ENCODE data around the gene C1QTNF12. TPM values are rescaled to one million over a fixed set of nuclear protein-coding genes. Genes with fewer than 3 reads are reported as not detected.

C1QTNF12 gene
- polyA plus RNA-seq, 1 donor from 2014 or later = 0.74 TPM

DNA sequence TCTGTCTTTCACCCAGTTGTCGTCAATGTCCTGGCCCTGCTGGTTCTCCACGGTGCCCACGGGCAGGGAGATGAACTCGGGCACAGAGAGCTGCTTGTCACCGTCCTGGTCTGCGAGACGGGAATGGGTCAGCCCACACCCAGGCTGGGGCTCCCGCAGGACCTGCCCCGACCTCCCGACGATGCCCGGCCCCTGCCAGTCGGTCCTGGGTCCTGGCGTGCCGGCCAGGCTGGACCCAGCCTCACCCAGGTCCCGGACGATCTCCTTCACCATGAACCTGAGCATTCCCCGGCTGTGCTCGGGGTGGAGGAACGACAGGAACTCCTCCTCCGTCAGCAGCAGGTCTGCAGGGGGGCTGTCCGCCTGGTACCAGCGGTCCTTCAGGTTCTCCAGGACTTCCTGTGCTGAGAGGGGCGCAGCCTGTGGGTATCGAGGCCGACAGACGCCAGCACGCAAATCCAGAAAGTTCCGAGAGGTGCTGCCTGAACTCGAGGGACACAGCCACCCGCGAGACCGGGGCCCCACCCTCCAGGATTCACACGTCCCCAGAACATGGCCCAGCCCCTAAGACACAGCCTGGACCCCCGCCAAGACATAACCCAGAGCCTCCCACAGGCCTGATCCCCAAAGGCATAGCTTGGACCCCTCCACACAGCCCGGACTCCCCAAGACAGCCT lies 27.9 kb downstream of the C1QTNF12 start:
- no peak overlapping the region for H3K27ac ChIP-seq (ENCODE audit: low read length)
- H4K20me1 ChIP-seq (ENCODE audit: insufficient read depth) = no peaks in the 10 kb centered on the region
- no peaks in the 10 kb centered on the region for H3K36me3 ChIP-seq (ENCODE audit: insufficient read depth, low read length)

DNA sequence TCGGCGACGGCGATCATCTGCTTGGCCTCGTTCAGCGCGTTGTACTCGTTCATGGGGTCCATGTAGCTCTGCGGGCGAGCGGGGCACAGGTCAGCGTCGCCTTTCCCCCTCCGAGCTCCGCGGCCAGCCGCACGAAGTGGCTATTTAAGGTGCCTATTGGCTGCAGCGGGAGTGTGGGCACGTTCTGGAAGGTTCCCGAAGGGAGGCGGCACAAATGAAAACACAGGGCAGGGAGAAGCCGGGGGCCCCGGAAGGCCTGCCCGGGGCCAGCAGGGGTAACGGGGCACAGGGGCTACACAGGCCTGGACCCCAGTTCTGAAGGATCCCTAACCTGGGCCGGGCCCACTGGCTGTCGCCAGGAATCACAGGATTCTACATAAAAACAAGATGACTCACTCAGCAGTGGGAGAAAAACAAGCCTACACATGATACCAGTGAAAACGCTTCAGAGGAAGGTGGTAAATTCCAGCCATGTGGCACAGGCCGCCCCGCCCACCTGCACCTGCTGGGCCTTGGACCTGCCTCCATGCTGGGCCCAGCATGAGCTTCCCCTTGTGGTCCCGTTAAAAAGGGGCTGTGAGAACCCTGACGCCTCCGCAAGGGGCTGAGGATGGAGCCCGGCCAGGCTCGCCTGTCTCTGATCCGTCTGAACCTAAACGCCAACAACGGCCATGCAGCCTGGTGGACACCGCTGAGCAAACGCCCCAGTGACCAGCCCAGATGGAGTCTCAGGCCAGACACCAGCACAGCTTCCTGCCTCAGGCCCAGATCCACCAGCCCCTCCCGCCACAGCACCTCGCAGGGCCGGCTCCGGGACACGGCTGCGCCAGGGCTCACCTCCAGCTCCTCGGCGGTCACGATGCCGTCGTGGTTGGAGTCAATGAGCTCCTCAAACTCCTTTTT lies 28.6 kb downstream of the C1QTNF12 start:
- H3F3A ChIP-seq (ENCODE audit: insufficient read depth, low read length, poor library complexity, severe bottlenecking) = no peaks in the 10 kb centered on the region
- no peak overlapping the region for H3K9ac ChIP-seq (ENCODE audit: low read length)
- no peaks in the 10 kb centered on the region for H3K79me2 ChIP-seq (replicated peaks; ENCODE audit: insufficient read depth, low read length)
- no peak overlapping the region for H3K27ac ChIP-seq (ENCODE audit: low read length)
- no peaks in the 10 kb centered on the region for H3K36me3 ChIP-seq (ENCODE audit: insufficient read depth, low read length)
- H3K4me2 ChIP-seq (ENCODE audit: low read length) = no peak overlapping the region
- H4K20me1 ChIP-seq (ENCODE audit: insufficient read depth) = no peaks in the 10 kb centered on the region
- no peaks in the 10 kb centered on the region for H3K9me2 ChIP-seq (ENCODE audit: insufficient read depth, low read length)
- H3K9me3 ChIP-seq (ENCODE audit: low read length) = no peaks in the 10 kb centered on the region
- no peak overlapping the region for H2AFZ ChIP-seq (ENCODE audit: low read depth, low read length)
- no peak overlapping the region for H3K4me3 ChIP-seq (ENCODE audit: low read length)
- no peaks in the 10 kb centered on the region for H3K27me3 ChIP-seq (ENCODE audit: insufficient read depth, low read depth, low read length)
- TF ChIP-seq EP300 (conservative IDR thresholded peaks at IDR 0.05; ENCODE audit: poor library complexity, severe bottlenecking) = no peak
- TF ChIP-seq EZH2 (IDR thresholded peaks at IDR 0.05; ENCODE audit: borderline replicate concordance, insufficient read depth, low read length, poor library complexity, severe bottlenecking) = no peak
- TF ChIP-seq TAF1 (IDR thresholded peaks at IDR 0.05; ENCODE audit: low read depth) = no peak
- TF ChIP-seq RAD21 (conservative IDR thresholded peaks at IDR 0.05) = no peak
- no peak for TF ChIP-seq SMC3 (conservative IDR thresholded peaks at IDR 0.05; ENCODE audit: poor library complexity)
- TF ChIP-seq, protein P1, sequence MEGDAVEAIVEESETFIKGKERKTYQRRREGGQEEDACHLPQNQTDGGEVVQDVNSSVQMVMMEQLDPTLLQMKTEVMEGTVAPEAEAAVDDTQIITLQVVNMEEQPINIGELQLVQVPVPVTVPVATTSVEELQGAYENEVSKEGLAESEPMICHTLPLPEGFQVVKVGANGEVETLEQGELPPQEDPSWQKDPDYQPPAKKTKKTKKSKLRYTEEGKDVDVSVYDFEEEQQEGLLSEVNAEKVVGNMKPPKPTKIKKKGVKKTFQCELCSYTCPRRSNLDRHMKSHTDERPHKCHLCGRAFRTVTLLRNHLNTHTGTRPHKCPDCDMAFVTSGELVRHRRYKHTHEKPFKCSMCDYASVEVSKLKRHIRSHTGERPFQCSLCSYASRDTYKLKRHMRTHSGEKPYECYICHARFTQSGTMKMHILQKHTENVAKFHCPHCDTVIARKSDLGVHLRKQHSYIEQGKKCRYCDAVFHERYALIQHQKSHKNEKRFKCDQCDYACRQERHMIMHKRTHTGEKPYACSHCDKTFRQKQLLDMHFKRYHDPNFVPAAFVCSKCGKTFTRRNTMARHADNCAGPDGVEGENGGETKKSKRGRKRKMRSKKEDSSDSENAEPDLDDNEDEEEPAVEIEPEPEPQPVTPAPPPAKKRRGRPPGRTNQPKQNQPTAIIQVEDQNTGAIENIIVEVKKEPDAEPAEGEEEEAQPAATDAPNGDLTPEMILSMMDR (IDR thresholded peaks at IDR 0.05; ENCODE audit: poor library complexity, severe bottlenecking) = no peak
- TF ChIP-seq, protein P2, sequence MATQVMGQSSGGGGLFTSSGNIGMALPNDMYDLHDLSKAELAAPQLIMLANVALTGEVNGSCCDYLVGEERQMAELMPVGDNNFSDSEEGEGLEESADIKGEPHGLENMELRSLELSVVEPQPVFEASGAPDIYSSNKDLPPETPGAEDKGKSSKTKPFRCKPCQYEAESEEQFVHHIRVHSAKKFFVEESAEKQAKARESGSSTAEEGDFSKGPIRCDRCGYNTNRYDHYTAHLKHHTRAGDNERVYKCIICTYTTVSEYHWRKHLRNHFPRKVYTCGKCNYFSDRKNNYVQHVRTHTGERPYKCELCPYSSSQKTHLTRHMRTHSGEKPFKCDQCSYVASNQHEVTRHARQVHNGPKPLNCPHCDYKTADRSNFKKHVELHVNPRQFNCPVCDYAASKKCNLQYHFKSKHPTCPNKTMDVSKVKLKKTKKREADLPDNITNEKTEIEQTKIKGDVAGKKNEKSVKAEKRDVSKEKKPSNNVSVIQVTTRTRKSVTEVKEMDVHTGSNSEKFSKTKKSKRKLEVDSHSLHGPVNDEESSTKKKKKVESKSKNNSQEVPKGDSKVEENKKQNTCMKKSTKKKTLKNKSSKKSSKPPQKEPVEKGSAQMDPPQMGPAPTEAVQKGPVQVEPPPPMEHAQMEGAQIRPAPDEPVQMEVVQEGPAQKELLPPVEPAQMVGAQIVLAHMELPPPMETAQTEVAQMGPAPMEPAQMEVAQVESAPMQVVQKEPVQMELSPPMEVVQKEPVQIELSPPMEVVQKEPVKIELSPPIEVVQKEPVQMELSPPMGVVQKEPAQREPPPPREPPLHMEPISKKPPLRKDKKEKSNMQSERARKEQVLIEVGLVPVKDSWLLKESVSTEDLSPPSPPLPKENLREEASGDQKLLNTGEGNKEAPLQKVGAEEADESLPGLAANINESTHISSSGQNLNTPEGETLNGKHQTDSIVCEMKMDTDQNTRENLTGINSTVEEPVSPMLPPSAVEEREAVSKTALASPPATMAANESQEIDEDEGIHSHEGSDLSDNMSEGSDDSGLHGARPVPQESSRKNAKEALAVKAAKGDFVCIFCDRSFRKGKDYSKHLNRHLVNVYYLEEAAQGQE (IDR thresholded peaks at IDR 0.05; ENCODE audit: borderline replicate concordance) = no peak

More for the DNA sequence above, 27.9 kb downstream of the C1QTNF12 start:
- Histone ChIP-seq H3K27me3 (ENCODE audit: insufficient read depth, low read depth, low read length) (no peaks in the 10 kb centered on the region), H3K9me3 (ENCODE audit: low read length) (no peaks in the 10 kb centered on the region), H2AFZ (ENCODE audit: low read depth, low read length) (no peak overlapping the region), H3K9ac (ENCODE audit: low read length) (no peak overlapping the region), H3K4me2 (ENCODE audit: low read length) (no peak overlapping the region), H3K79me2 (replicated peaks; ENCODE audit: insufficient read depth, low read length) (no peaks in the 10 kb centered on the region), H3F3A (ENCODE audit: insufficient read depth, low read length, poor library complexity, severe bottlenecking) (no peaks in the 10 kb centered on the region), H3K9me2 (ENCODE audit: insufficient read depth, low read length) (no peaks in the 10 kb centered on the region), H3K4me3 (ENCODE audit: low read length) (no peak overlapping the region)
- no peak for TF ChIP-seq EZH2 (IDR thresholded peaks at IDR 0.05; ENCODE audit: borderline replicate concordance, insufficient read depth, low read length, poor library complexity, severe bottlenecking)
- TF ChIP-seq MXI1 (conservative IDR thresholded peaks at IDR 0.05; ENCODE audit: poor library complexity, severe bottlenecking) = no peak
- TF ChIP-seq SMC3 (conservative IDR thresholded peaks at IDR 0.05; ENCODE audit: poor library complexity) = no peak
- TF ChIP-seq, protein P1 (IDR thresholded peaks at IDR 0.05; ENCODE audit: poor library complexity, severe bottlenecking) = no peak
- TF ChIP-seq, protein P2 (IDR thresholded peaks at IDR 0.05; ENCODE audit: borderline replicate concordance) = no peak
- no peak for TF ChIP-seq EP300 (conservative IDR thresholded peaks at IDR 0.05; ENCODE audit: poor library complexity, severe bottlenecking)
- TF ChIP-seq TAF1 (IDR thresholded peaks at IDR 0.05; ENCODE audit: low read depth) = no peak
- TF ChIP-seq POLR2AphosphoS5 (IDR thresholded peaks at IDR 0.05) = no peak
- no peak for TF ChIP-seq RAD21 (conservative IDR thresholded peaks at IDR 0.05)

Data from neural cell (in vitro differentiated cells).